CD4-positive, alpha-beta memory T cell (primary cell): ENCODE results near the gene TMEM178B. TPM values are rescaled to one million over a fixed set of nuclear protein-coding genes. Genes with fewer than 3 reads are reported as not detected.

Experiments used
- CTCF ChIA-PET: fragments of 350-600 bp; sonication (Branson Sonifier 250); formaldehyde crosslinking; loops from one replicate; lab custom pipeline; 2021; ENCODE audit warnings: inconsistent platforms; ENCODE audit not compliant: partially characterized antibody; lab: Charles Lee
- POLR2A ChIA-PET: fragments of 350-600 bp; sonication (Branson Sonifier 250); formaldehyde crosslinking; loops from one replicate; lab custom pipeline; 2021; ENCODE audit not compliant: partially characterized antibody; lab: Charles Lee
- DNase-seq, 5 donors: peaks; one replicate each; pipeline versions ENCODE4 v3.0.0 to v3.0.0-alpha.2; 2020 to 2022; ENCODE audit warnings: mixed read lengths in 1 of 5
- H3K27ac ChIP-seq: one replicate; pipeline ENCODE4 v1.7.0; 2013; ENCODE audit warnings: low read depth, low read length
- H3K27me3 ChIP-seq: 2 replicates; pipeline ENCODE4 v1.7.0; 2013; ENCODE audit warnings: mild to moderate bottlenecking, low read length, moderate library complexity; ENCODE audit not compliant: insufficient read depth
- H3K36me3 ChIP-seq: 2 replicates; pipeline ENCODE4 v1.7.0; 2013; ENCODE audit warnings: mild to moderate bottlenecking, low read length, moderate library complexity; ENCODE audit not compliant: insufficient read depth
- H3K4me1 ChIP-seq: 2 replicates; pipeline ENCODE4 v1.7.0; 2013; ENCODE audit warnings: mild to moderate bottlenecking, low read length, moderate library complexity; ENCODE audit not compliant: insufficient read depth
- H3K4me3 ChIP-seq, 2 donors: one replicate each; pipeline ENCODE4 v1.7.0; 2013; ENCODE audit warnings: low read length in 2 of 2, mild to moderate bottlenecking in 1 of 2
- H3K9me3 ChIP-seq, 2 donors: one replicate each; pipeline ENCODE4 v1.7.0; 2013; ENCODE audit warnings: low read length in 2 of 2, control low read depth in 1 of 2; ENCODE audit not compliant: control insufficient read depth in 1 of 2
- H3K27ac Mint-ChIP-seq, 7 donors: one replicate each; pipeline ENCODE4 v1.8.0; 2020 to 2021; ENCODE audit warnings: mixed read lengths in 7 of 7, mild to moderate bottlenecking in 6 of 7, inconsistent platforms in 3 of 7, moderate library complexity in 3 of 7
- H3K27me3 Mint-ChIP-seq, 2 donors: one replicate each; pipeline ENCODE4 v1.8.0; 2020 to 2021; ENCODE audit warnings: mixed read lengths in 2 of 2
- H3K36me3 Mint-ChIP-seq, 2 donors: one replicate each; pipeline ENCODE4 v1.8.0; 2020 to 2021; ENCODE audit warnings: mixed read lengths in 2 of 2, inconsistent platforms in 1 of 2, mild to moderate bottlenecking in 1 of 2
- H3K4me1 Mint-ChIP-seq, 4 donors: one replicate each; pipeline ENCODE4 v1.8.0; 2020 to 2021; ENCODE audit warnings: mixed read lengths in 4 of 4, mild to moderate bottlenecking in 1 of 4
- H3K4me3 Mint-ChIP-seq, 8 donors: one replicate each; pipeline ENCODE4 v1.8.0; 2020 to 2021; ENCODE audit warnings: mixed read lengths in 8 of 8, mild to moderate bottlenecking in 7 of 8, moderate library complexity in 6 of 8, inconsistent platforms in 3 of 8
- H3K9me3 Mint-ChIP-seq, 8 donors: one replicate each; pipeline ENCODE4 v1.8.0; 2020 to 2021; ENCODE audit warnings: mixed read lengths in 8 of 8, mild to moderate bottlenecking in 5 of 8, inconsistent platforms in 3 of 8, moderate library complexity in 1 of 8
- intact Hi-C: fragments of 100-400 bp; cut with micrococcal nuclease; formaldehyde crosslinking; loops from one replicate; pipeline ENCODE4 v1.15.1; 2023
- polyA plus RNA-seq, 2 donors: library from polyadenylated mRNA; unstranded; fragments of 300-500 nt; fragmentation: Illumina TruSeq; gene quantifications; one replicate each; pipeline ENCODE4 v1.2.3, GENCODE V29; 2021
- total RNA-seq, 2 experiments: library from RNA; stranded (reverse); gene quantifications; one replicate each; pipeline ENCODE4 v1.2.3, GENCODE V29; 2021

The TMEM178B gene
- total and polyA plus RNA-seq, 4 experiments from 2014 or later: 0.20 to 0.89 (median 0.49) TPM

DNA sequence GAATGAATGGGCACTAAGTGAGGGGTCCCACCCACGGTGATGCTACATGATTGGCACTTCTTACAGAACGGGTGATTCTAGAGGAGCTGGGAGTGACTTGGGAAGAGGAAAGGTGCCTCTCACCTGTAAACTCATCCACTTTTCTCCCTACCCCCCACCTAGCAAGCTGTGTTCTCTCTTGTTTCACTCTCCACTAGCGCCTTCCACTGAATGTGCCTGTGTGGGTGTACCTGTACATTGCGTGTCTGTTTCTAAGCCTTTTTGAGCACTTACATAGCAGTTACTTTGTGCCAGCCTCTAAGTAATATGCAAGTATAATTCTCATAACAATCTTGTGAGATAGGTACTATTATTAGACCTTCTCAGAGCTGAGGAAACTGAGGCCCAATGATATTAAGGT lies 343.6 kb downstream of the TMEM178B start:
- H3K9me3 ChIP-seq: no peaks in the 10 kb centered on the region
- no peaks in the 10 kb centered on the region for H3K27me3 ChIP-seq
- Mint-ChIP-seq H3K4me3 (no peak overlapping the region), H3K36me3 (no peaks in the 10 kb centered on the region), H3K27me3 (peaks cover 2 to 3% of the 10 kb centered on the region in 2 donors), H3K9me3 (peaks cover 0 to 6% (median 0%) of the 10 kb centered on the region in 8 donors), H3K27ac (no peak overlapping the region), H3K4me1 (no peaks in the 10 kb centered on the region)
- DNase-seq: no peak
- ChIA-PET POLR2A (no interaction called here), CTCF (no interaction called here)
- no peak overlapping the region for H3K27ac ChIP-seq
- intact Hi-C loops: no loop called here
- H3K4me3 ChIP-seq: no peak overlapping the region
- no peaks in the 10 kb centered on the region for H3K4me1 ChIP-seq
- H3K36me3 ChIP-seq: no peaks in the 10 kb centered on the region

DNA sequence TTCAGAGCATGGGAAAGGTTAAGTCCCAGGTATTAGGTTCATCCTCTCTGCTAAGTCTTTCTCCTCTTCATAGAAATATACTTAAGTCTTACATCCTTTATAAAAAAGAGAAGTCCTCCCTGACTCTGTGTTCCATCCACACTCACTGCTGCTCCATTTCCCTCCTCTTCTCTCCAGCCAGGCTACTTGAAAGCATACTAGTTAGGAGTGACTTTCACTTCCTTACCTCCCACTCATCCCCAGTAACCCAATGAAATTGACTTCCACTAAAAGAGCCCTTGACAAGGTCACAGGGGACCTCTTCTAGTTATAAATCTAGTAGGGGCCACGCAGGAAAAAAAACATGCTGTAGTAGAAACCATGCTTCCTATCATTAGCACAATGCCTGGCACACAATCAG lies 344.2 kb downstream of the TMEM178B start:
- POLR2A ChIA-PET: no interaction called here
- H3K9me3 Mint-ChIP-seq: peaks cover 0 to 6% (median 0%) of the 10 kb centered on the region in 8 donors

DNA sequence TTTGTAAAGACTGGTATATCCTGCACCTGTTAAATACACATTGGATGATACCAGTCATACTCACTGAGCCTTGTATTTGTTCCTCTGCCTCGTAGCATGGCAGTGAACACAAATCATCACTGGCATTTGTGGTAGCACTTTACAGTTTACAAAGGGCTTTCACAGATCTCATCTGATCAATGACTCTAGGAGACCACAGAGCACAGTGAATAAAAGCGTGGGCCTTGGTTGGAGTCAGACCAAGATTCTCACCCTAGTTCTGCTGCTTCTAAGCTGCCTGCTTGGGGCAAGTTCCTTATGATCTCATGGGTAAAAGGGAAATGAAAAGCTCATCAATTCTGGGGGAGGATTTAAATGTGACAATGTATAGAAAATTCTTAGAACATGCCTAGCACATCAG lies 347.4 kb downstream of the TMEM178B start:
- no peaks in the 10 kb centered on the region for H3K27me3 ChIP-seq
- no peaks in the 10 kb centered on the region for H3K36me3 ChIP-seq
- H3K4me1 Mint-ChIP-seq: no peaks in the 10 kb centered on the region
- H3K9me3 Mint-ChIP-seq: peaks cover under 1 to 6% (median 3%) of the 10 kb centered on the region in 8 donors
- H3K36me3 Mint-ChIP-seq: no peaks in the 10 kb centered on the region
- DNase-seq: no peak
- POLR2A ChIA-PET: no interaction called here
- CTCF ChIA-PET: no interaction called here
- peaks cover 0 to 6% of the 10 kb centered on the region in 2 donors for H3K27me3 Mint-ChIP-seq
- intact Hi-C loops: no loop called here
- no peak overlapping the region for H3K27ac ChIP-seq
- H3K4me1 ChIP-seq: no peaks in the 10 kb centered on the region
- no peak overlapping the region for H3K4me3 ChIP-seq
- no peak overlapping the region for H3K27ac Mint-ChIP-seq
- no peaks in the 10 kb centered on the region for H3K9me3 ChIP-seq
- H3K4me3 Mint-ChIP-seq: no peak overlapping the region

More for the DNA sequence above, 344.2 kb downstream of the TMEM178B start:
- intact Hi-C loops: no loop called here
- Histone ChIP-seq H3K27ac (no peak overlapping the region), H3K27me3 (no peaks in the 10 kb centered on the region), H3K4me1 (no peaks in the 10 kb centered on the region), H3K4me3 (no peak overlapping the region), H3K36me3 (no peaks in the 10 kb centered on the region), H3K9me3 (no peaks in the 10 kb centered on the region)
- no peaks in the 10 kb centered on the region for H3K4me1 Mint-ChIP-seq
- no peak overlapping the region for H3K27ac Mint-ChIP-seq
- CTCF ChIA-PET: no interaction called here
- H3K4me3 Mint-ChIP-seq: no peak overlapping the region
- H3K27me3 Mint-ChIP-seq: peaks cover 2 to 3% of the 10 kb centered on the region in 2 donors
- no peak for DNase-seq
- no peaks in the 10 kb centered on the region for H3K36me3 Mint-ChIP-seq

DNA sequence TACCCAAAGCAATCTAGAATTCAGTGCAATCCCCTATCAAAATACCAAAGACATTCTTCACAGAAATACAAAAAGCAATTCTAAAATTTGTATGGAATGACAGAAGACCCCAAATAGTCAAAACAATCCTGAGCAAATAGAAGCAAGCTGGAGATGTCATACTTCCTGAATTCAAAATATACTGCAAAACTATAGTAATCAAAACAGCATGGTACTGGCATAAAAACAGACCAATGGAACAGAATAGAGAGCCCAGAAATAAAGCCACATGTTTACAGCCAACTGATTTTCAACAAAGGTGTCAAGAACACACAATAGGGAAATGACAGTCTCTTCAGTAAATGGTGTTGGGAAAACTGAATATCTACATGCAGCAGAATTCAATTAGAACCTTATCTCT lies 353.3 kb downstream of the TMEM178B start:
- peaks cover 0 to 16% (median 11%) of the 10 kb centered on the region in 8 donors for H3K9me3 Mint-ChIP-seq
- H3K4me1 Mint-ChIP-seq: no peaks in the 10 kb centered on the region
- no peak overlapping the region for H3K27ac Mint-ChIP-seq
- intact Hi-C loops: no loop called here
- Histone ChIP-seq H3K4me3 (no peak overlapping the region), H3K9me3 (no peaks in the 10 kb centered on the region), H3K4me1 (no peaks in the 10 kb centered on the region), H3K36me3 (no peaks in the 10 kb centered on the region), H3K27me3 (no peaks in the 10 kb centered on the region), H3K27ac (no peak overlapping the region)
- ChIA-PET CTCF (no interaction called here), POLR2A (no interaction called here)
- H3K36me3 Mint-ChIP-seq: no peaks in the 10 kb centered on the region
- peaks cover 6 to 7% of the 10 kb centered on the region in 2 donors for H3K27me3 Mint-ChIP-seq
- DNase-seq: no peak
- H3K4me3 Mint-ChIP-seq: no peak overlapping the region

DNA sequence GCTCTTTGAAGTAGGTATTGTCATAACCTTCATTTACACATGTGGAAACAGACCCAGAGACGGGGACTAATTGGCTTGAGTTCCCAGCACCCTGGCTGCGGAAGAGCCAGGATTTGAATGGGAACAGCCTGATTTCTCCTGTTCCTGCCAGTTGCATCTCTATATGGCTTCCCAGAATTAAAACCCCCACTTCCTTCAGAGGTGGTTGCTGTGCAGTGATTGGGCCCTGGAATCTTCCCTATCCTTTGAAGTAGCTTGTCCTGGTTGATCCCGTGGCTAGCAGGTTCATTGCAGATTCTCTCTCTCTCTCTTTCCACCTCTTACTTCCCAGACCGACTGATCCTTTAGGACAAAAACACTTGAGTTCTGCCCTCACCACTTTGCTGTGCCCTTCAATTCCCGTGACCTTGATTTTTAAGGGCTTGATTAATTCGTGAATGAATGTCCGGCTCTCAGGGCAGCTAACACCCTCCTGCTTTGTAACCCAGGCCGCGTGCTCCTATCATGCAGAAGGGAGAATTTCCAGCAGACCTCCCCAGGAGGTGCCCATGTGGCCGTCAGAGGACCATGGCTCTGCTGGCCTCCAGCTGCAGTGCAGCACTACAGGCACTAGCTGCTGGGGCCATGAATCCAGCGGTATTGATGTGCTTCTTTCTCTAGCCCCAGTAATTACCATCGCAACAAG lies 356.7 kb downstream of the TMEM178B start:
- Mint-ChIP-seq H3K4me1 (no peaks in the 10 kb centered on the region), H3K27ac (no peak overlapping the region), H3K9me3 (peaks cover 0 to 15% (median 9%) of the 10 kb centered on the region in 8 donors), H3K27me3 (peaks cover 4 to 14% of the 10 kb centered on the region in 2 donors), H3K36me3 (no peaks in the 10 kb centered on the region), H3K4me3 (no peak overlapping the region)
- no peak for DNase-seq
- Histone ChIP-seq H3K27me3 (no peaks in the 10 kb centered on the region), H3K36me3 (no peaks in the 10 kb centered on the region), H3K27ac (no peak overlapping the region), H3K4me3 (no peak overlapping the region), H3K4me1 (no peaks in the 10 kb centered on the region), H3K9me3 (no peaks in the 10 kb centered on the region)
- intact Hi-C loops: no loop called here
- ChIA-PET CTCF (no interaction called here), POLR2A (no interaction called here)

DNA sequence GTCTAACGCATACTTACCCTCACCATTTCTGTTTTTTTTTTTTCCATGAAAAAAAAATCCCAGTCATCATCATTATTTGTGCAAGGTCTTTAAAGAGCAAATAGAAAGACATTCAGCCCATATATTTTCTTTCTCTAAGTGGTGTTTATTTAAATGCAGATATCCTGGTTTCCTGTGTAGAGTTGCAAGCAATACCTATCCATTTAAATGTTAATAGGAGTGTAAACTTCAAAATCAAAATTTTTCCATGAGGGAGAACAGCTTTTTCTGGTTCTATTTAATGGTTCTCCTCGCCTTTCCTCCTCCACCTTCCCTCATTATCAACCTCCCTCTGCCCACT lies 357.2 kb downstream of the TMEM178B start:
- Histone ChIP-seq H3K9me3 (no peaks in the 10 kb centered on the region), H3K27me3 (no peaks in the 10 kb centered on the region), H3K4me1 (no peaks in the 10 kb centered on the region), H3K27ac (no peak overlapping the region), H3K4me3 (no peak overlapping the region), H3K36me3 (no peaks in the 10 kb centered on the region)
- Mint-ChIP-seq H3K4me1 (no peaks in the 10 kb centered on the region), H3K4me3 (no peak overlapping the region), H3K36me3 (no peaks in the 10 kb centered on the region), H3K9me3 (peaks cover 0 to 15% (median 9%) of the 10 kb centered on the region in 8 donors), H3K27me3 (peaks cover 5 to 16% of the 10 kb centered on the region in 2 donors), H3K27ac (no peak overlapping the region)
- intact Hi-C loops: no loop called here
- ChIA-PET POLR2A (no interaction called here), CTCF (no interaction called here)
- DNase-seq: no peak

DNA sequence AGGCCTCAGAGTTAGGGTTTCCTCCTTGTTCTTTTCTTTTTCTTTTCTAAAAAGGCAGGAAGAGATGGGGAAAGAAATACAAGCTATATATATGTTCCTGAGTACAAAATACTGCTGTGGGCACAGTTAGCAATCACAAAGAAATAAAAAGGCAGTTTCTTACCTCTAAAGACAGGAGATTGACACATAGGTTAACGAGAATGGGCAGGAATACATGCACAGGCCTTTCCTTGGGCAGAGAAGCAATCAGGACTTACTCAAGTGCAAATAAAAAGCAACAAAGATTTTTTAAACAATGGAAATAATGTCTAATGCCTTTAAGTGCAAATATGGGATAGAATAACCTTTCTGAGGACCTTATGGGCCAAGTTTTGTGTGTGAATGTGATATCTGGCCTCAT lies 357.8 kb downstream of the TMEM178B start:
- Mint-ChIP-seq H3K27me3 (peaks cover 7 to 14% of the 10 kb centered on the region in 2 donors), H3K36me3 (no peaks in the 10 kb centered on the region), H3K4me3 (no peak overlapping the region), H3K4me1 (no peaks in the 10 kb centered on the region), H3K27ac (no peak overlapping the region), H3K9me3 (peaks cover 0 to 11% (median 7%) of the 10 kb centered on the region in 8 donors)
- no peaks in the 10 kb centered on the region for H3K4me1 ChIP-seq
- POLR2A ChIA-PET: no interaction called here
- H3K27me3 ChIP-seq: no peaks in the 10 kb centered on the region
- intact Hi-C loops: no loop called here
- H3K36me3 ChIP-seq: no peaks in the 10 kb centered on the region
- no peaks in the 10 kb centered on the region for H3K9me3 ChIP-seq
- DNase-seq: no peak
- CTCF ChIA-PET: no interaction called here
- no peak overlapping the region for H3K27ac ChIP-seq
- no peak overlapping the region for H3K4me3 ChIP-seq
